Measurements from ENCODE around the gene SLC7A8.

SLC7A8 gene

GRCh38 chr14:23142826-23143225, 40.6 kb downstream of the SLC7A8 start:
- Histone ChIP-seq H3K27ac (replicated peaks) (no peak overlapping the region), H3K4me3 (replicated peaks; ENCODE audit: insufficient read depth, low read length) (no peak overlapping the region), H3K27me3 (ENCODE audit: insufficient read depth, poor library complexity, severe bottlenecking) (no peaks in the 10 kb centered on the region)
- no peak for TF ChIP-seq SPI1 (IDR thresholded peaks at IDR 0.05; ENCODE audit: borderline replicate concordance, low read depth)
- no peak for TF ChIP-seq GABPA (IDR thresholded peaks at IDR 0.05; ENCODE audit: low read depth)
- no peak for TF ChIP-seq REST (IDR thresholded peaks at IDR 0.05; ENCODE audit: insufficient replicate concordance, low read depth)
- no peak for TF ChIP-seq POLR2AphosphoS5 (IDR thresholded peaks at IDR 0.05; ENCODE audit: low read depth)
- no peak for DNase-seq (ENCODE audit: low read depth in 1 of 2, low spot score in 1 of 2)

- no peak overlapping the region for H3K4me3 ChIP-seq (replicated peaks; ENCODE audit: insufficient read depth, low read length)
- TF ChIP-seq SPI1 (IDR thresholded peaks at IDR 0.05; ENCODE audit: borderline replicate concordance, low read depth) (no peak), REST (IDR thresholded peaks at IDR 0.05; ENCODE audit: insufficient replicate concordance, low read depth) (no peak), CTCF (IDR thresholded peaks at IDR 0.05; ENCODE audit: insufficient read depth, low read length) (no peak), GABPA (IDR thresholded peaks at IDR 0.05; ENCODE audit: low read depth) (no peak), POLR2AphosphoS5 (IDR thresholded peaks at IDR 0.05; ENCODE audit: low read depth) (no peak)
- H3K27me3 ChIP-seq (ENCODE audit: insufficient read depth, poor library complexity, severe bottlenecking): no peaks in the 10 kb centered on the region
- no peak for DNase-seq (ENCODE audit: low read depth in 1 of 2, low spot score in 1 of 2)
- H3K27ac ChIP-seq (replicated peaks): no peak overlapping the region
These were observed 41.6 kb downstream of the SLC7A8 start for GRCh38 chr14:23141706-23142444.

- no peak for DNase-seq (ENCODE audit: low read depth in 1 of 2, low spot score in 1 of 2)
- no peak overlapping the region for H3K27ac ChIP-seq (replicated peaks)
- no peak for TF ChIP-seq POLR2AphosphoS5 (IDR thresholded peaks at IDR 0.05; ENCODE audit: low read depth)
- no peaks in the 10 kb centered on the region for H3K27me3 ChIP-seq (ENCODE audit: insufficient read depth, poor library complexity, severe bottlenecking)
- no peak overlapping the region for H3K4me3 ChIP-seq (replicated peaks; ENCODE audit: insufficient read depth, low read length)
These were observed 43.1 kb downstream of the SLC7A8 start for GRCh38 chr14:23140371-23140770.

GRCh38 chr14:23139874-23140273, 43.6 kb downstream of the SLC7A8 start:
- no peak for TF ChIP-seq SPI1 (IDR thresholded peaks at IDR 0.05; ENCODE audit: borderline replicate concordance, low read depth)
- no peak for TF ChIP-seq CTCF (IDR thresholded peaks at IDR 0.05; ENCODE audit: insufficient read depth, low read length)
- TF ChIP-seq POLR2AphosphoS5 (IDR thresholded peaks at IDR 0.05; ENCODE audit: low read depth): no peak
- no peak for TF ChIP-seq REST (IDR thresholded peaks at IDR 0.05; ENCODE audit: insufficient replicate concordance, low read depth)
- no peak for TF ChIP-seq GABPA (IDR thresholded peaks at IDR 0.05; ENCODE audit: low read depth)
- Histone ChIP-seq H3K4me3 (replicated peaks; ENCODE audit: insufficient read depth, low read length) (no peak overlapping the region), H3K27me3 (ENCODE audit: insufficient read depth, poor library complexity, severe bottlenecking) (no peaks in the 10 kb centered on the region)

More at GRCh38 chr14:23139874-23140273, 43.6 kb downstream of the SLC7A8 start:
- no peak overlapping the region for H3K27ac ChIP-seq (replicated peaks)
- DNase-seq (ENCODE audit: low read depth in 1 of 2, low spot score in 1 of 2): no peak
